Adrenal gland (tissue), 12 donors: Measurements from ENCODE around the gene CDK5R1. TPM values are rescaled to one million over a fixed set of nuclear protein-coding genes. Genes with fewer than 3 reads are reported as not detected.
A peak's percentile ranks its signal among the peaks of the same experiment; 100 is the strongest.

Experiments
- DNase-seq, 7 donors: peaks; one replicate each; pipeline ENCODE4 v3.0.0-alpha.2; 2019 to 2020
- H3K27ac ChIP-seq, 5 donors: fragments of 200-600 bp; sonication (generic) in 4 of 5; 1 replicate in 3 of 5; 2 replicates in 2 of 5; pipeline versions ENCODE4 v1.5.1 to v1.8.0; 2016 to 2020; ENCODE audit warnings: mild to moderate bottlenecking in 1 of 5
- H3K27me3 ChIP-seq: fragments of 200-600 bp; 2 replicates; pipeline ENCODE4 v1.8.0; 2021
- H3K36me3 ChIP-seq, 2 donors: fragments of 200-600 bp; replicated peaks in 1 of 2; 1 replicate in 1 of 2; 2 replicates in 1 of 2; pipeline versions ENCODE4 v1.5.1 to v1.8.0; 2018 to 2022
- H3K4me1 ChIP-seq, 2 donors: fragments of 200-600 bp; replicated peaks in 1 of 2; 1 replicate in 1 of 2; 2 replicates in 1 of 2; pipeline versions ENCODE4 v1.5.1 to v1.8.0; 2018 to 2021
- H3K4me3 ChIP-seq, 4 donors: fragments of 200-600 bp; sonication (generic) in 3 of 4; one replicate each; pipeline ENCODE4 v1.5.1; 2016 to 2018
- H3K9me3 ChIP-seq, 3 donors: fragments of 200-600 bp; sonication (generic) in 1 of 3; replicated peaks in 1 of 3; 1 replicate in 2 of 3; 2 replicates in 1 of 3; pipeline versions ENCODE4 v1.5.1 to v1.8.0; 2016 to 2021
- POLR2A ChIP-seq, 2 donors: fragments of 450-650 bp; IDR thresholded peaks; one replicate each; pipeline ENCODE4 v1.6.1; 2017; ENCODE audit warnings: antibody characterized with exemption in 2 of 2, mild to moderate bottlenecking in 2 of 2, moderate library complexity in 1 of 2
- WGBS, 4 donors: extraction: QIAGEN DNeasy Blood & Tissue Kit in 2 of 4; methylation state at CpG; one replicate each; pipeline versions ENCODE4 v1.1.5 to v1.1.7; 2013 to 2017; 5-methylcytosine and 5-hydroxymethylcytosine counted together
- intact Hi-C, 2 donors: fragments of 100-400 bp; cut with DNase I; formaldehyde crosslinking; loops; one replicate each; pipeline versions ENCODE4 v1.14.1 to v1.15.0; 2022 to 2023
- polyA plus RNA-seq, 3 donors: library from polyadenylated mRNA; stranded (reverse); fragments of 200-250 nt in 2 of 3; fragments of 350-450 nt in 1 of 3; fragmentation: Illumina TruSeq in 1 of 3; extraction: RNeasy Lipid Tissue Mini Kit (QIAGEN cat#74804) in 1 of 3; gene quantifications; one replicate each; pipeline ENCODE4 v1.2.3, GENCODE V29; 2013 to 2014
- total RNA-seq, 9 donors: library from RNA; depleted of rRNA in 4 of 9; stranded (reverse); fragments of >200 nt in 4 of 9; fragments of 120-200 nt in 1 of 9; fragmentation: NEBNext Ultra II Directional in 1 of 9; extraction: Animal tissue kit (Norgen Biotek cat#: 25700) in 1 of 9; gene quantifications; one replicate each; pipeline versions ENCODE4 v1.1.0 to v1.2.4, GENCODE V29; 2013 to 2023
- TF ChIP-seq, protein P1 (sequence below), 6 experiments: fragments of 450-650 bp in 4 of 6; fragments of 200-600 bp in 2 of 6; sonication (generic) in 1 of 6; IDR thresholded peaks; 1 replicate in 5 of 6; 2 replicates in 1 of 6; pipeline versions ENCODE4 v1.5.1 to v1.8.0; 2016 to 2021; ENCODE audit warnings: antibody characterized with exemption in 6 of 6, mild to moderate bottlenecking in 2 of 6, moderate library complexity in 1 of 6
- donor health status: healthy with polysubstance abuse.
- donor health status: Bipolar disorder and iron deficiency.
- donor health status: DM: yes; HTN: yes; CAD: no.
- donor health status: DM: no; HTN: no; CAD: no.
- donor health status: DM: no; HTN: no; CAD: no.
- donor health status: DM: yes; HTN: yes; CAD: no.

CDK5R1 gene
- total and polyA plus RNA-seq, 12 donors: 0.98 to 4.5 (median 2.7) TPM

DNA sequence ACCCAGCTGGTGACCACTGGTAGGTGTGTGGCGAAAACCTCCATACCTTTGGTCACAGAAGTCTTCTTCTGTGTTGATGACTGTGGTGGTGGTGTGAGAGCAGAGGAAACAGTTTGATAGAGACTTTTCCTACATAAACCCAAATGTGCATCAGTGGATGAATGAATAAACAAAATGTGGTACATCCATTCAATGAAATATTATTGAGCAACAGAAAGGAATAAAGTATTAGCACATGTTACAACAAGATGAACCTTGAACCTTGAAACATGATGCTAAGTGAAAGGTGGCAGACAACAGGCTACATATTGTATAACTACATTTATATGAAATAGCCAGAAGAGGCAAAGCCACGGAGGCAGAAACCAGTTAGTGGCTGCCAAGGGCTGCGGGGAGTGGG is 15.2 kb downstream of the CDK5R1 start:
- intact Hi-C loops: no loop called here
- WGBS, 4 donors: 94 to 99% (median 97%) methylated on average over 3 of the region's 3 CpGs
- Histone ChIP-seq H3K27me3 (no peaks in the 10 kb centered on the region), H3K36me3 (no peaks in the 10 kb centered on the region), H3K4me3 (no peak overlapping the region), H3K9me3 (no peaks in the 10 kb centered on the region), H3K4me1 (peaks cover 0 to 17% of the 10 kb centered on the region in 2 donors), H3K27ac (no peak overlapping the region)
- TF ChIP-seq, protein P1, sequence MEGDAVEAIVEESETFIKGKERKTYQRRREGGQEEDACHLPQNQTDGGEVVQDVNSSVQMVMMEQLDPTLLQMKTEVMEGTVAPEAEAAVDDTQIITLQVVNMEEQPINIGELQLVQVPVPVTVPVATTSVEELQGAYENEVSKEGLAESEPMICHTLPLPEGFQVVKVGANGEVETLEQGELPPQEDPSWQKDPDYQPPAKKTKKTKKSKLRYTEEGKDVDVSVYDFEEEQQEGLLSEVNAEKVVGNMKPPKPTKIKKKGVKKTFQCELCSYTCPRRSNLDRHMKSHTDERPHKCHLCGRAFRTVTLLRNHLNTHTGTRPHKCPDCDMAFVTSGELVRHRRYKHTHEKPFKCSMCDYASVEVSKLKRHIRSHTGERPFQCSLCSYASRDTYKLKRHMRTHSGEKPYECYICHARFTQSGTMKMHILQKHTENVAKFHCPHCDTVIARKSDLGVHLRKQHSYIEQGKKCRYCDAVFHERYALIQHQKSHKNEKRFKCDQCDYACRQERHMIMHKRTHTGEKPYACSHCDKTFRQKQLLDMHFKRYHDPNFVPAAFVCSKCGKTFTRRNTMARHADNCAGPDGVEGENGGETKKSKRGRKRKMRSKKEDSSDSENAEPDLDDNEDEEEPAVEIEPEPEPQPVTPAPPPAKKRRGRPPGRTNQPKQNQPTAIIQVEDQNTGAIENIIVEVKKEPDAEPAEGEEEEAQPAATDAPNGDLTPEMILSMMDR (IDR thresholded peaks at IDR 0.05): no peak
- no peak for TF ChIP-seq POLR2A (IDR thresholded peaks at IDR 0.05)
- no peak for DNase-seq

DNA sequence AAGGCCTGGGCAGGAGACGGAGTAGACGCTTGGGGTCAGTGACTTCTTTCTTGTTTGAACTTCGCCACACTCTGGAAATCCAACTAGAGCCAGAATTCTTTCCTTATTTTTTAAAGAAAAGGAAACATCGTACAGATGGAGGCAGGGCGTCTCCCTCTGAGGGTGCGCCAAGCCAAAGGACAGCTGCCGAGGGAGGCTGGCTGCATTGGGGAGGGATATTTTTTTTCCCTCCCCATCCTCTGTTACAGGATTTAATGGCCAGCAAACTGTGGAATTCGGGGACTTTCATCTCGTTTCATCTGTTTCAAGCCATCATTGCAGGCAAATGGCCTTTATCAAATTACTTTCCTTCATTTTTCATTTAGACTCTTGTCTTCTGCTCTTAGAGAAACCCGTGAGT is 15.9 kb downstream of the CDK5R1 start:
- 70 to 79% (median 75%) methylated on average over 10 of the region's 10 CpGs for WGBS, 4 donors
- TF ChIP-seq POLR2A (IDR thresholded peaks at IDR 0.05): no peak
- TF ChIP-seq, protein P1 (IDR thresholded peaks at IDR 0.05): no peak
- no peak for DNase-seq
- intact Hi-C loops: no loop called here
- Histone ChIP-seq H3K27me3 (no peaks in the 10 kb centered on the region), H3K36me3 (no peaks in the 10 kb centered on the region), H3K4me3 (no peak overlapping the region), H3K4me1 (peaks cover 0 to 17% of the 10 kb centered on the region in 2 donors), H3K9me3 (no peaks in the 10 kb centered on the region), H3K27ac (no peak overlapping the region)

DNA sequence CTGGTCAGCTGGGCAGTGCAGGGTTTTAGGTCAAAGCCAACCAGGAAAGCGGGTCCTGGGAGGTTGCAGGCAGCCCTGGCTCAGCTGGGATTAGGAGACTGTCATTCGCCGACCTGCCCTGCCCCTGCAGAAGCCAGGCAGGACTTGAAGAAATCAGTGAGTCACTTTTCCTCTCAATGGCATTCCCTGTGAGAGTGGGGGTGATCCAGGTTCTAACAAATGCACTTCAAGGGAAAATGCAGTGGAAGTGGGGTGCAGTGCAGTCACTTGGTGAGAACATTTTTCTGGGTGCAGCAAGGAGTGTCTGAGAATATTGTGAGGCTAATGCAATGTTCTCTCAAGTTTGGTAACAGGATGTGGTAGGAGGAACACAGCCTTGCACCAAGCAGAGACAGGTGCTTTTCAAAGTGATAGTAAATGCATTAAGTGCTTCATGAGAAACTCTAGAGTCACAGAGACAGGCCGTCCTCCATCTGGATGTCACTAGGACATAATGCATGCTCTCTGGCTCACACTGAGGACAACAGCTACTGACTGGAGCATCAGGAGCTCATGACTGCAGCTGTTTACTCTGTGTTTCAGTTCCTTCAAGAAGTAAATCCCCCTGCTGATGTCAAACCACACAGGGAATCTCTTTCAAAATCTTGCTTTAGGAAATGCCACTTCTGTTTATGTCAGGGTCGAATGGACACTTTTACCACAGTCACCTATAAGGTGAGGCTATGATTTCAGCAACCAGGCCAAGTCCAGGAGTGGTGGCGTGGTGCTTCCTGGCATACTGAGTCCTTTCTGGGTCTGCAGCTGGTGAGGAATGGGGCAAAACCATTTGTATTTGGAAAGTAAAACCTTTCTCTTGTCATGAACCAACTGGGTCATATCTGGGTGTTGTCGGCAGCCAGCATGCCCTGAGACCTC is 16.7 kb downstream of the CDK5R1 start:
- Histone ChIP-seq H3K27ac (peak overlapping the region in 2 of 5 donors; percentile 0 to 76), H3K9me3 (no peaks in the 10 kb centered on the region), H3K4me1 (peaks cover 0 to 17% of the 10 kb centered on the region in 2 donors), H3K27me3 (no peaks in the 10 kb centered on the region), H3K36me3 (no peaks in the 10 kb centered on the region), H3K4me3 (no peak overlapping the region)
- no peak for TF ChIP-seq POLR2A (IDR thresholded peaks at IDR 0.05)
- TF ChIP-seq, protein P1 (IDR thresholded peaks at IDR 0.05): no peak
- intact Hi-C loops: no loop called here
- 61 to 72% (median 65%) methylated on average over 5 to 7 of the region's 7 CpGs for WGBS, 4 donors
- no peak for DNase-seq

DNA sequence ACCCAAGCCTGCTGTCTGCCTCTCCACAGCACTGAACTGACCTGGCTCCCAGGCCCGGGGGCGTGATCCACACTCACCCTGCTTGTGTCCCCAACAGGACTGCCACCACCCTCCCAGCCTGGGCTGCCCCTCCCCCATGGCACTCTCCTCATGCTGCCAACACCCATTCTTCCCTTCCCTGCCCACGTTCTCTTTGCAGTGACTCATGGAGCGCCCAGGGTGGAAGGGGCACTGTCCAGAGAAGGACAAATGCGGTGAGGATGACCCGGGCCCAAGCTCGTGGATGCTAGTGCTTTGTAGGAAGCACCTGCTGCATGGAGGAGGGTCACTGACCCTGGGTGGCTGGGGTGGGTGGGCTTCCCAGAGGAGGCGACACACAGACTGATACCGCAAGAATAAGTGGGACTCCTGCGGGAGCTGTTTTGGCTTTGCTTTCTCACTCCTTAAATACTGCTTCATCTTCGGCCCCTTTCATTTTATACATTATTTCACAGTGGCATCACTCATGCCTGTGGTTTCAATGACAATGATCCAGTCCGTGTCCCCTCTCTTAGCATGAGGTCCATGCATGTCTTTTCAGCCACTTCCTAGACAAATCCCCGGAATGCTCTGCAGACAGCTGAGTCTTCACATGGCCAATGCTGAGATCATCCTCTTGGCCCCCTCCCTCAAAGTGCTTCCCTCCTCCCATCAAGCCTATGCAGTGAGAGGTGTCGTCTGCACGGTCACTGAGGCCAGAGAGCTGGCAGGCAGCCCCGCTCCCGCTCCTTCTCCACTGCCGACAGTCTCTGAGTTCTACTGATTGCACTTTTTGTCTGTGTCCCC is 17.6 kb downstream of the CDK5R1 start:
- TF ChIP-seq, protein P1 (IDR thresholded peaks at IDR 0.05): no peak
- no peak for TF ChIP-seq POLR2A (IDR thresholded peaks at IDR 0.05)
- H3K4me3 ChIP-seq: no peak overlapping the region
- DNase-seq: no peak
- no peaks in the 10 kb centered on the region for H3K27me3 ChIP-seq
- H3K36me3 ChIP-seq: no peaks in the 10 kb centered on the region
- no peaks in the 10 kb centered on the region for H3K9me3 ChIP-seq
- peak overlapping the region in 2 of 5 donors; percentile 0 to 76 for H3K27ac ChIP-seq
- intact Hi-C loops: no loop called here
- WGBS, 4 donors: 81 to 86% (median 83%) methylated on average over 16 to 18 of the region's 18 CpGs
- H3K4me1 ChIP-seq: peaks cover 0 to 17% of the 10 kb centered on the region in 2 donors
